SK-N-SH treated with all-trans-retinoic acid at 6 μM for 48 hours (cell line): ENCODE measurements around the gene CNTN6.

Experiments
- ARNTL ChIP-seq: fragments of 450-650 bp; formaldehyde crosslinking; IDR thresholded peaks from 2 replicates; pipeline ENCODE4 v1.5.0; 2020; ENCODE audit warnings: low read depth, mild to moderate bottlenecking, moderate library complexity, borderline replicate concordance
- BACH2 ChIP-seq: fragments of 250-450 bp; sonication (Bioruptor Pico); IDR thresholded peaks from 2 replicates; pipeline ENCODE4 v1.9.0; 2021; ENCODE audit warnings: mild to moderate bottlenecking, borderline replicate concordance
- CSDC2 ChIP-seq: fragments of 250-450 bp; sonication (Bioruptor Pico); IDR thresholded peaks from 2 replicates; pipeline ENCODE4 v1.5.0; 2020; ENCODE audit warnings: mild to moderate bottlenecking, moderate library complexity
- ESRRG ChIP-seq: fragments of 250-450 bp; sonication (Bioruptor Pico); IDR thresholded peaks from 2 replicates; pipeline ENCODE4 v1.6.1; 2021; ENCODE audit warnings: mild to moderate bottlenecking
- OSR1 ChIP-seq: fragments of 250-450 bp; sonication (Bioruptor Pico); IDR thresholded peaks from 2 replicates; pipeline ENCODE4 v1.8.0; 2022; ENCODE audit warnings: moderate library complexity, mild to moderate bottlenecking, inconsistent platforms
- PPARA ChIP-seq: fragments of 250-450 bp; sonication (Bioruptor Pico); IDR thresholded peaks from 2 replicates; pipeline ENCODE4 v1.5.0; 2020; ENCODE audit warnings: mild to moderate bottlenecking, borderline replicate concordance
- SNAI2 ChIP-seq: fragments of 250-450 bp; sonication (Bioruptor Pico); IDR thresholded peaks from 2 replicates; pipeline ENCODE4 v1.5.0; 2020; ENCODE audit warnings: mild to moderate bottlenecking, moderate library complexity
- TCF4 ChIP-seq: fragments of 250-450 bp; sonication (Bioruptor Pico); IDR thresholded peaks from 2 replicates; pipeline ENCODE4 v1.8.0; 2021; ENCODE audit warnings: mild to moderate bottlenecking, moderate library complexity, borderline replicate concordance
- ZFP30 ChIP-seq: fragments of 450-650 bp; formaldehyde crosslinking; IDR thresholded peaks from 2 replicates; pipeline ENCODE4 v1.5.0; 2022; ENCODE audit warnings: mild to moderate bottlenecking, moderate library complexity
- TF ChIP-seq, protein P1 (sequence below): fragments of 250-450 bp; sonication (Bioruptor Pico); IDR thresholded peaks from 2 replicates; pipeline ENCODE4 v1.5.1; 2020; ENCODE audit warnings: low read depth, mild to moderate bottlenecking, moderate library complexity
- TF ChIP-seq, protein P2 (sequence below): fragments of 250-450 bp; sonication (Bioruptor Pico); IDR thresholded peaks from 2 replicates; pipeline ENCODE4 v1.8.0; 2020; ENCODE audit warnings: mild to moderate bottlenecking, moderate library complexity, borderline replicate concordance

DNA sequence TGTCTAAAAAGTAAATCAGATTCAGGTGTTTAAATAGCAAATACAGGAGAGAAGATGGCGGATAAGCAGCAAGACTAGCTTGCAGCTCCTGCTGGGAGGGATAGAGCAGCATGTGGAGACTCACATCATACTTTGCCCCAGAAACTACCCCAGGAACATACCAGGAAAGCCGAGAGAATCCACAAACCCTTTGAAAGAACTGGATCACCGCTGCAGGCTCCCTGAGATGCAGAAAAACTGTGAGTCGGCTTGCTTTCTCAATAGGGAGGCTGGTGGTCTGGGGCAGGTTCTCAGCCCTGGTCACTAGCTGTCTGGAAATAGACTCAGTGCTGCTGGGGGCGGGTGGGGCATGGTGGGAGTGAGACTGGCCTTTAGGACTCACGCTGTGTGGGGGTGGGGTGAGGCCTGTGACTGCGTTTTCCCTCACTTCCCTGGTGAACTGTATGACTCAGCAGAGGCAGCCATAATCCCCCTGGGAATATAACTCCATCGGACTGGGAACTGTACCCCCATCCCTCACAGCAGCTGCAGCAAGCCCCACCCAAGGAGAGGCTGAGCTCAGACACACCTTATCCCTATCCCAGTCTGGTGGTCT, 142.8 kb downstream of the CNTN6 start:
- TF ChIP-seq, protein P1, sequence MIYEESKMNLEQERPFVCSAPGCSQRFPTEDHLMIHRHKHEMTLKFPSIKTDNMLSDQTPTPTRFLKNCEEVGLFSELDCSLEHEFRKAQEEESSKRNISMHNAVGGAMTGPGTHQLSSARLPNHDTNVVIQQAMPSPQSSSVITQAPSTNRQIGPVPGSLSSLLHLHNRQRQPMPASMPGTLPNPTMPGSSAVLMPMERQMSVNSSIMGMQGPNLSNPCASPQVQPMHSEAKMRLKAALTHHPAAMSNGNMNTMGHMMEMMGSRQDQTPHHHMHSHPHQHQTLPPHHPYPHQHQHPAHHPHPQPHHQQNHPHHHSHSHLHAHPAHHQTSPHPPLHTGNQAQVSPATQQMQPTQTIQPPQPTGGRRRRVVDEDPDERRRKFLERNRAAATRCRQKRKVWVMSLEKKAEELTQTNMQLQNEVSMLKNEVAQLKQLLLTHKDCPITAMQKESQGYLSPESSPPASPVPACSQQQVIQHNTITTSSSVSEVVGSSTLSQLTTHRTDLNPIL, result no peak
- TF ChIP-seq, protein P2, sequence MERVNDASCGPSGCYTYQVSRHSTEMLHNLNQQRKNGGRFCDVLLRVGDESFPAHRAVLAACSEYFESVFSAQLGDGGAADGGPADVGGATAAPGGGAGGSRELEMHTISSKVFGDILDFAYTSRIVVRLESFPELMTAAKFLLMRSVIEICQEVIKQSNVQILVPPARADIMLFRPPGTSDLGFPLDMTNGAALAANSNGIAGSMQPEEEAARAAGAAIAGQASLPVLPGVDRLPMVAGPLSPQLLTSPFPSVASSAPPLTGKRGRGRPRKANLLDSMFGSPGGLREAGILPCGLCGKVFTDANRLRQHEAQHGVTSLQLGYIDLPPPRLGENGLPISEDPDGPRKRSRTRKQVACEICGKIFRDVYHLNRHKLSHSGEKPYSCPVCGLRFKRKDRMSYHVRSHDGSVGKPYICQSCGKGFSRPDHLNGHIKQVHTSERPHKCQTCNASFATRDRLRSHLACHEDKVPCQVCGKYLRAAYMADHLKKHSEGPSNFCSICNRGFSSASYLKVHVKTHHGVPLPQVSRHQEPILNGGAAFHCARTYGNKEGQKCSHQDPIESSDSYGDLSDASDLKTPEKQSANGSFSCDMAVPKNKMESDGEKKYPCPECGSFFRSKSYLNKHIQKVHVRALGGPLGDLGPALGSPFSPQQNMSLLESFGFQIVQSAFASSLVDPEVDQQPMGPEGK, result no peak
- TF ChIP-seq ESRRG (CRISPR knock-in tag) (no peak), OSR1 (CRISPR knock-in tag) (no peak), ARNTL (CRISPR knock-in tag) (no peak), BACH2 (CRISPR knock-in tag) (no peak), SNAI2 (CRISPR knock-in tag) (no peak), TCF4 (CRISPR knock-in tag) (no peak), ZFP30 (no peak), PPARA (CRISPR knock-in tag) (no peak), CSDC2 (CRISPR knock-in tag) (no peak)
